Measurements from ENCODE around the gene ARL2BP. TPM values are rescaled to one million over a fixed set of nuclear protein-coding genes. Genes with fewer than 3 reads are reported as not detected.
"Not testable (repeated sequence)": the region's sequence is repeated elsewhere in the genome, so short reads cannot be mapped to it uniquely, and the experiment has no call there.

The ARL2BP gene
- total RNA-seq, 1 donor from 2014 or later: 61.0 TPM

DNA sequence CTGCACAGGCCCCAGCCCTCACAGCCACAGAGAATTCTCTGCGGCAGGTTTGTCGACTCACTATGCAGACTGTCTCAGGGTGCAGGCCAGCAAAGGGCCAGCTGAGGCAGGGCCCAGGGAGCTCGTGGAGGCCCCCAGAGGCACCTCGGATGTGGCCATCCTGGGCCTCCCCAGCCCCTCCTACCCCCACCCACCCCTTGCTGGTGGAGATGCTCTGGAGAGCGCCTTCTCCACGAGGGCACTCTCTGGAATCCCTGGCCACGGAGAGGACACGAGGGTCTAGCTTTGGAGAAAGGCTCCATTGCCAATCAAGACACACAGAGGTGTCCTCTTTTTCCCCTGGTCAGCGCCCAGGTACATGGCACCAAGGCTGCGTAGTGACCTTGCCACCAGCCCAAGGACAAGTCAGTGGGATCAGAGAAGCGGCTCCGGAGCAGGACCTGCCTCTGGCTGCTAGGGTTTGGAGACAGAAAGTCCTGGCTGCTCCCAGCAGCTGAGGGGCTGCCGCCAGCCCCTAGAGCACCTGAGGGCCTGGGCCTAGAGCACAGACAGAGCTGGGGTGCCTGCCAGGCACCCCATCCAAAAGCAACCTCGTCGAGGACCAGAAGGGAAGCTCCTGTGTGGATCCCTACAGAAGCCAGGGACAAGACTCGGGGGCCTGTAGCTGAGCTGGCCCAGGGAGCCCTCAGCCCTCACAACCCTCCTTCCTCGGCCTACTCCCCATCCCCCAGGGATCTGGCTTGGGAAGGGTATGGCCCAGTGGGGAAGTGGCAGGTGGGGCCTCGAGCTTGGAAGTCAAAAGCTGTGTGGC lies 18.7 kb downstream of the ARL2BP start:
- DNase-seq (ENCODE audit: low read depth in 2 of 2): no peak

DNA sequence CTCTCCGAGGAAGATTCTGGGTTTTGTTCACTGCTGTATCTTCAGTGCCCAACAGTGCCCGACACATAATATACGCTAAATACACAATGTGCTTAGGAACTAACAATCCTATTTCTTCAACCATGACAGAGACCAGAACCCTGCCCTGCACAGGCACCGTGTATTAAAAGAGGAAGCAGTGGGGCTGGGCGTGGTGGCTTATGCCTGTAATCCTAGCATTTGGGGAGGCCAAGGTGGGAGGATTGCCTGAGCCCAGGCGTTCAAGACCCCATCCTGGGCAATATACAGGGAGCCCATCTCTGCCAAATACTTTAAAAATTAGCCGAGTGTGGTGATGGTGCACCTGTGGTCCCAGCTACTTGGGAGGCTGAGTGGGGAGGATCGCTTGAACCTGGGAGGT lies 19.3 kb downstream of the ARL2BP start:
- no peak for DNase-seq (ENCODE audit: low read depth in 2 of 2)

DNA sequence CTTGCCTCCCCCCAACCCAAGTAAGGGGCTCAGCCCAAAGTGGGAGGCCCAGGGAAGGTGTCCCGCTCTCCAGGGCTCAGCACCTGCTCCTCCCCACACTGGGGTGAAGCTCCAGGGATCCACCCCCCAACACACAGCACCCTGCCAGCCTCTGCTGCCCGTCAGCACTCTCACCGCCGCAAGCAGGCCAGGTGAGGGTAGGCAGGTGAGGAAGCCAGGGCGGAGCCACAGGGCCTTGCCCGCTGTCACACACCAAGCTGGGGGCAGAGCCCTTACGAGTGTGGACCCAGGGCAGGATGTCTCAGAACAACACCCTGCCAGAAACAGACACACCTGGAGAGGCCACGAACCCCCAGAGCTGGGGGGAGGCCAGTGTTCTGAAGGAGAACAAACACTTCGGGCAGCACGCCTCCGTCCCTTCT lies 19.9 kb downstream of the ARL2BP start:
- DNase-seq (ENCODE audit: low read depth in 2 of 2): no peak

DNA sequence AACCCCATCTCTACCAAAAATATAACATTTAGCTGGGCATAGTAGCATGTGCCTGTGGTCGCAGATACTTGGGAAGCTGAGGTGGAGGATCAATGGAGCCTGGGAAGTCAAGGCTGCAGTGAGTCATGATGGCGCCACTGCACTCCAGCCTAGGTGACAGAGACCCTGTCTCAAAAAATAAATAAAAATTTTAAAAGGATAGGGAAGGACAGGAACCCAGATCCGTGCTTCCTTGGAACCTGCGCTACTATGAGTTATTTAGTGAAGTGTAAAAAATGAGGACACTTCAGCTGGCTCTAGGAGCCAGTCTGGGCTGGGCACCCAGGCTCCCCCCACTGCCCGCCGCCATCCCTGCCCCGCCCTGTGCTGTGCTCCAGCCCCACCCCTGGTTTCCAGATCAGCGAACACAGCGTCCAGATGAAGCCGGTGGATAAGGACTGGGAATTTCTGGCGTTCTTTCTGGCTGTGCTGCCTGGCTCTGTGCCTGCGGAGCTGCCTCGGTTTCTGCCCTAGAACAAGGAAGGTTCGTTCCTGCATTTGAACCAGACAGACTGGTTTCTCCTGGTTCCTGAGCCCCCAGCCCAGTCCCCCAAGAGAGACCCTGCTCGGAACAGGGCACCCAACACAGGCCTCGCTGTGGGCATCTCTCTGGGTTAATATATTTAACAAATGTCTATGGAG lies 20.9 kb downstream of the ARL2BP start:
- peak; percentile 67 to 90 for DNase-seq (ENCODE audit: low read depth in 2 of 2)

DNA sequence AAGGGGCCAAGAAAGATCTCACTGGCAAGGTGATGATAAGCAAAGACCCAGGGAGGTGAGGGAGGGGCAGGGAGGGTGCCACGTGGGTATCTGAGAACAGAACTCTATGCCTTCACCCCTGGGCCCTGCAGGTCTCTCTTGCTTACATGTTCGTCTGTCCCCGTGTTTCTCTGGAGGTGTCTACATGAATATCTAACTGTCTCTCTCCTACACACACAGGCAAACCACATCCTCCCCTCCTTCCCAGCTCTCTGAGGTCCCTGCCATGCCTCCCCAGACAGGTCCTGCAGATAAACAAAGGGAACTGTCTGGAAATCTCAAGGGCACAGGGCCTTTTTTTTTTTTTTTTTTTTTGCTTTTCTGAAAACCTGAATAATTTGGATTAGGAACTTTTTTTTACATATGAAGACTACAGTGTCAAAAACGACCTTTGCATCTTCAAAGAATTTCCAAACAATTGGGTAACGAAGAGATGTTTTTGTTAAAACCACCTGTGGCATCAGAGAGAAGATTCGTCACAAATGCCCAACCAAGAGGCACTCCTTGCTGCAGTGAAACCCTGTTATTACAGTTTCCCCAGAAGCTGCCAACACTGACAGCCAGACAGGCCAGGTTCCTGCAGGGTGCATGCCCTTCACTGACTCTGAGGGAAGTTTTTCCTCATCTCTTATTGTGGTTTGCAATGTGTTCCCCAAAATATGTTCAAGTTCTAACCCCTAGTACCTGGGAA lies 21.6 kb downstream of the ARL2BP start:
- DNase-seq (ENCODE audit: low read depth in 2 of 2): peak in 1 of 2 donors; percentile 30

DNA sequence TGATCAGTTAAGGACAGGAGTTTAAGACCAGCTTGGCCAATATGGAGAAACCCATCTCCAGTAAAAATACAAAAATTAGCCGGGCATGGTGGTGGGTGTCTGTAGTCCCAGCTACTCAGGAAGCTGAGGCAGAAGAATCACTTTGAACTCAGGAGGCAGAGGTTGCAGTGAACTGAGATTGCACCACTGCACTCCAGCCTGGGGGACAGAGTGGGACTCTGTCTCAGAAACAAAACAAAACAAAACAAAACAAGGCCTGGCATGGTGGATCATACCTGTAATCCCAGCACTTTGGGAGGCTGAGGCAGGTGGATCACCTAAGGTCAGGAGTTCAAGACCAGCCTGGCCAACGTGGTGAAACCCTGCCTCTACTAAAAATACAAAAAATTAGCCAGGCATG lies 22.3 kb downstream of the ARL2BP start:
- not testable (repeated sequence) for DNase-seq (ENCODE audit: low read depth in 2 of 2)

DNA sequence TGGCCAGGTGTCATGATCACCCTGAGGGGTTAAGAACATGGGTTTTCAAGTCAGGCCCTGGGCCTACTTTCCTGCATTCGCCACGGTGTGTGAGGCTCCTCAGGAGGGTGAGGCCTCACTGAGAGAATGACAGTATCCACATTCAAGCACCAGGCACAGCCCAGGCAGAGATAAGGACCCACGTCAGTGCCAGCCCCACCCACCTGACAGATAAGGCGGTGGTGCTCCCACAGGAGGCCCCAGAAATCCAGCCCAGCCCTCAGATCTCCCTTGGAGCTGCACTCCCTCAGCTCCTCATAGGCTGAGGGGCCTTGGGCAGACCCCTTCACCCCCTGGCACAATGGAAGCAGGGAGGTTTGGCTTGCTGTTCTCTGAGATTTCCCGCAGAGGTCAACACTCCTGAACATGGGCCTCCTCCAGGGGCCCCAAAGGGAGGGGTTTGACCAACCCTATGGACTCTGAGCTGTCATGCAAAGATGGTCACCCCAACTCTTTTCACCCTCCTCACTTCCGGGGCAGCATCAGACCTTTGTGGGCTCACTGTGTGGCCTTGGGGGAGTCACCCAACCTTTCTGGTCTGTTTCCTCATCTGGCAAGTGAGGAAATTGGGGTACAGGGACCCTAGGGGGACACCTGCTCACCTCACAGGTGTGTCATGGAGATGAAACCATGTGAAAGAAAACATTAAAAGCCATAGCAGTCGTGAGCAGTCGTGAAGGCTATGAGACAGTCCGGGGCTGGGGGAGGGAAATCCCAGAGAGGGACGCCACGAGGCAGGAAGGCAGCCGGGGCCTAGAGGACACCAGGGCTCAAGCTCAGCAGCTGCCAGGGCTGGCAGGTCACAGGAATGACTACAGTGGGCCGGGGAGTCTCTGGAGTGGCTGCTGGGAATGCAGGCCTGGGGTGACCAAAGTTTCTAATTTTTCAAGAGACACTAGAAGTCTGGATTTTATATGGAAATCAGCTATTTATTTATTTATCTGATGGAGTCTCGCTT lies 24.0 kb downstream of the ARL2BP start:
- peak in 1 of 2 donors; percentile 22 for DNase-seq (ENCODE audit: low read depth in 2 of 2)

DNA sequence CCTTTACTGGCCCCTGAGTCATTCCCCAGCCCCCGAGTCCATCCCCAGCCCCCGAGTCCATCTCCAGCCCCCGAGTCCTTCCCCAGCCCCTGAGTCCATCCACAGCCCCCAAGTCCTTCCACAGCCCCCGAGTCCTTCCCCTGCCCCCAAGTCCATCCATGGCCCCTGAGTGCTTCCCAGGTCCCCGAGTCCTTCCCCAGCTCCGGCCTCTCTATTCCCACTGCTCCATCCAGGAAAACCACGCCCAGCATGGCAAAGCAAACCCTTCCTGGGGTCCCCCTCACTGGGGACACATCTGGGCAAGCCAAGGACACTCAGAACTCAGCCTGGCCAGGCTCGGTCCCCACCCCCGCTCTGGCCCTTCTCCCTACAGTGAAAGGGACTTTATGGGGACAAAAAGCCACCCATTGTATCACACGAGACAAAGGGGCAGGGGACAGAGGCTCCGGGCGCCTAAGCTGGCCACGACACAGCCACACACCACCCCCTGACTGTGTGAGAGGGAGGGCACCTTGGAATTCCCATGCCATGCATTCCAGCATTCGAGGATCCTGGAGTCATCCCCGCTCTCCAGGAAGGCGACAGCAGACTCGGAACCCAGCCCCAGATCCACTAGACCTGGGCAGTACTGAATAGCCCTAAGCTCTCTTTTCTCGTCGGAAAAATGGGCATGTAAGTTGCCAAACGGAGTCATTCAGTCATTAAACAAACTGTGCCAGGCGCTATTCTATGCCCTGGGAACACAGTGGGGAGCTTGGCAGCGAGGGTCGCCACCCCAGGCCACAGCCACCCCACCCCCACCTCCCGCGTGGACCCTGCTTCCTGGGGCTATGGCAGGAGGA lies 25.4 kb downstream of the ARL2BP start:
- DNase-seq (ENCODE audit: low read depth in 2 of 2): no peak

DNA sequence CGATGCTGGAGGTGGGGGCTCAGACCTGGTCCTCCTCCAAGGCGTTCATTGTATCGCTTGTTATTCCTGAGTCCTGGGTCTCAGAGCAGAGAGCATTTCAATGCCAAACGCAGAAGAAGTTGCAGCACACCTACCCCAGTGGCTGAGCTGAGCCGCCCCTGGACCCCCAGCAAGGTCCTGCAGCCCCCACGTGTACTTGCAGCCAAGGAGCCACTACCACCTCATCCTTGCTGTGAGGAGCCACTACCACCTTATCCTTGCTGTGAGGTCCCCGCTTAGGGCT lies 25.9 kb downstream of the ARL2BP start:
- DNase-seq (ENCODE audit: low read depth in 2 of 2): no peak

DNA sequence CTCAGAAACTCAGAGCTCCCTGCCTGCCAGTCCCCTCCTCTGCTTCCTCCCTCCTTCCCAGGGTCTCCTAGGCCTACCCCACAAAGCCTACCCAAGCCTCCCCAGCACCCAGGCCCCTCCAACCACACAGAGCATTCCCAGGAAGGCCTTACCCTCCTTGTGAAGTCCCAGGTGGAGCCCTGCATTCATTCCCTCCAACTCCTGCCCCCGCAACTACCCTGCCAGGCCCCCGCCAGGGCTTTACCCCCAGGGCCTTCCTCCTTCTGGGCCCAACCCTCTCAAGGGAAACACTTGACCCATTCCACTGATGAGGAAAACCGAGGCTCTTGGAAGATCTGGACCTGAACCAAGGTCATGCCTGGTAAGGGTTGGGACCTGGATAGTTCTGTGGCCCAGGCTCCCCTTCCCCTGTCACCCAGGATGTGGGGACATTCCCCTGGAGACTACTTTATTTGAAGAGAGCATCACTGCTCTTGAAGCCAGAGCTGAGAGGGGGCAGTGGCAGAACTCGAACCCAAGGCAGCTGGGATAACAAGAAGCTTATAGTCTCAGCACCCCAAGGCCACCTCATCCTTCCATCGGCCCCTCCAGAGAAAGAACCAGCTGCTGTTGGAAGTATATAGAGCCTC lies 26.9 kb downstream of the ARL2BP start:
- DNase-seq (ENCODE audit: low read depth in 2 of 2): no peak

DNA sequence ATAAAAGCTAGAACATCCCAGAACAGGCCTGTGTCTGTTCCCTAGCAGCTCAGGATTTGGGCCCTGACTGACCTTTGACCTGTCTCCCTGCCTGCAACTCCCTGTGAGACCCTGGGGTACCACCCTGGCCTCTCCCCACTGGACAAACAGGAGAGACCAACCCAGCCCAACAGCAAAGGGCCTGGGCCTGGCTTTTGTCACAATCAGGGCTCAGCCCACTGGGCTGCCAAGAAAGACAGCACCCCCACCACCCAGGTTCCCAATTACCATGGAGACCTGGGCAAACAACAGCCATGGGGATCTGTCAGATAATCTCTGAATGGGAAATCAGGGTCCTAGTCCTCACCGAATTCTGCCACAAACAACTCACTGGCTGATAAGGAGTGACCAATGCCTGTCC lies 28.3 kb downstream of the ARL2BP start:
- no peak for DNase-seq (ENCODE audit: low read depth in 2 of 2)

DNA sequence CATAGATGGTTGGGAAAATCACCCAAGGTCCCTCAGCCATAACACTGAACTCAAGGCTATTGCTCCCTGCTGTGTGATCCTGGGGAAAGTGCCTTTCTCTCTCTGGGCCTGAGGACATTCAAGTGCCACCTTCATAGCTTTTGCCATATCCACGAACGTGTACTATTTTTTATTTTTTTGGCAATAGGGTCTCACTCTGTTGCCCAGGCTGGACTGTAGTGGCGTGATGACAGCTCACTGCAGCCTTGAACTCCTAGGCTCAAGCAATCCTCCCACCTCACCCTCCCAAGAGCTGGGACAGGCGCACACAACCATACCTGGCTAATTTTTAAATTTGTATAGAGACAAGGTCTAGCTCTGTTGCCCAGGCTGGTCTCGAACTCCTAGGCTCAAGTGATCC lies 28.8 kb downstream of the ARL2BP start:
- no peak for DNase-seq (ENCODE audit: low read depth in 2 of 2)

DNA sequence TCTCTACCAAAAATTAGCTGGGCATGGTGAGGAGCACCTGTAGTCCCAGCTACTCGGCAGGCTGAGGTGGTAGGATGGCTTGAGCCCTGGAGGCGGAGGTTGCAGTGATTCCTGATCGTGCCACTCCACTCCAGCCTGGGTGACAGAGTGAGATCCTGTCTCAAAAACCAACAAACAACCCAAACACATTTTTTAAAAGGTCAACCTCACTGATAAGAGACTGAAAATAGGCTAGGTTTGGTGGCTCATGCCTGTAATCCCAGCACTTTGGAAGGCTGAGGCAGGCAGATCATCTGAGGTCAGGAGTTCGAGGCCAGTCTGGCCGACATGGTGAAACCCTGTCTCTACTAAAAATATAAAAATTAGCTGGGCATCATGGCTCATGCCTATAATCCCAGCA lies 30.9 kb downstream of the ARL2BP start:
- not testable (repeated sequence) for DNase-seq (ENCODE audit: low read depth in 2 of 2)

DNA sequence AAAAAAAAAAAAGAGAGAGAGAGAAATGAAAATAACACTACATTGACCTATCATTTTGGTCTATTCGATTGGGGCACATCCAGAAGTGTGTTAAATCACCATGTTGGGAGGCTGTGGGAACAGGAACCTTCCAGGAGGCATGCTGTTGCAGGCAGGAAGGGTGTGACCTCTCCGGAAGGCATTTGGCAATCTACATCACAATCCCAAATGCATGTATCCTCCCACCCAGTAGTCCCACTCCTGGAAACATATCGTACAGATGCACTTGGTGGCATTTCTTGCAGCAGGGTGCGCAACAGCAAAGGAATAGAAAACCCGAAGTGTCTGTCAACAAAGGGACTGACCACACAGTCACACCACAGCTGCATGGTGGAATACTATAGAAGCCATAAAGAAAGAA lies 31.5 kb downstream of the ARL2BP start:
- DNase-seq (ENCODE audit: low read depth in 2 of 2): peak; percentile 52 to 60

DNA sequence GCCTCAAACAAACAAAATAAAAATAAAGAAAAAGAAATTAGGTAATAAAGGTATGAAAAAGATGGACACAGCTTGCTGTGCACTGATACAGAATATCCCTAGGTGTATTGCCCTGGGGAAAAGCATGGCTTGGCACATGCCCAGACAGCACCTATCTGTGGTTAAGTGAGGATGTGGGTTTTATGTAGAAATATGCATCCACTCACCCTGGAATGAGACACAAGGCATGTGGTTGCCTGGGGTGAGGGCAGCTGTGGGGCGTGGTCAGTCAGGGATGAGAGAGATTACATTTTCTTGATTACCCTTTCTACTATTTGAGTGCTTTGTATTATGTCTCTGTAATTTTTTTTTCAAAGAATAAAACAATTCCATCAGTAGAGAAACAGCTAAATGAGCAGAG lies 32.5 kb downstream of the ARL2BP start:
- peak in 1 of 2 donors; percentile 36 for DNase-seq (ENCODE audit: low read depth in 2 of 2)

DNA sequence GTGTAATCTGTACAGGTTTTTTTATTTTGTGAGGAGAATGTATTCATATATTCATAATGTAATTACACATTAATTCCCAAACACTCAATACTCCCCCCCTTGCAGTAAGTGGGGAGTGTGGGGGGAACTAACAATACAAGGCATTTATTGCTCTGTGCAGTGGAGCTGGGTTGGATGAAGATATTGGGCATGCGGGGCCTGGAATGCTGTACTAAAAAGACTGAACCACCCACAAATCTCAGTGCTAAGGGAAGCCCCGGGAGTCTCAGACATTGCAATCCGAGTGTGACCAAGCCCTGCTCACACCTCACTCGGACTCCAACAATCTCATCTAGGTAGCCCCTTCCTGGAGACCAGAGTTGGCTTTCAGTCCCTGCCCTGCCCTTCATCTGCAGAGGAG lies 33.4 kb downstream of the ARL2BP start:
- no peak for DNase-seq (ENCODE audit: low read depth in 2 of 2)

DNA sequence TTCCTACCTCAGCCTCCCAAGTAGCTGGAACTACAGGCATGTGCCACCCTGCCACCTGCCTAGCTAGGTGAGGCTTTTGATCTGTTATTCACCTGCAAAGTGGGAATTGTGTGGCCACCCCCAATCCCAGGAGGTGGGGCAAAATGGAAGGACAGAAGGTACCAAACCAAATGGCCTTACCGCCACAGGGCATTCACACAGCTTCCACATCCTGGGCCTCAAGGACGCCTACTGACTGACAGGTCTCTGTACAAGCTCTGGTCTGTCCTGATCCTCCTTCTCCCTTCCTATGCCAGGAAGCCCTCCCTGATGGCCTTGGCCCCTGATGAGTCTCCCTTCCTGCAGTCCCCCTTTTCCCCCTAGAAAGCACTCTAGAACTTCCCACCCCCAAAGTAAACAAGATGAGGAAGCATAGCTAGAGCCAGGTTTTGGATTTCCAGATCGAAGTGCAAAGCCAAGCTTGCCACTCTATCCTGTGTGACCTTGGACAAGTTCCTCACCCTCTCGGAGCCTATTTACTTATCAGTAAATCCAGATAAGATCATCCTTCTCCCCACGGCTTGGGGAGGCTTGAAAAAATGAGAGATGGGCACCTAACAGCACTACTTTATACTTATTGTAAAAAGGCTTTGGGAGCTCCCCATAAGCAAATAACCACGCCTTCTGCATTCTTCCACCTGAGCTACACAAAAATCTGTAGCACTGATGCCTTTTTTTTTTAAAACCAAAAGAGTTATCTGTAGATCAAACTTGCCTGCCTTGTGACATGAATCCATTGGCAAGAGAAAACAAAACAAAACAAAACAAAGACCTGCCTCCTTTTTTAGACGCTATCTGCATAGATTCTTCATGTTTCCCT lies 35.0 kb downstream of the ARL2BP start:
- peak in 1 of 2 donors; percentile 64 for DNase-seq (ENCODE audit: low read depth in 2 of 2)

DNA sequence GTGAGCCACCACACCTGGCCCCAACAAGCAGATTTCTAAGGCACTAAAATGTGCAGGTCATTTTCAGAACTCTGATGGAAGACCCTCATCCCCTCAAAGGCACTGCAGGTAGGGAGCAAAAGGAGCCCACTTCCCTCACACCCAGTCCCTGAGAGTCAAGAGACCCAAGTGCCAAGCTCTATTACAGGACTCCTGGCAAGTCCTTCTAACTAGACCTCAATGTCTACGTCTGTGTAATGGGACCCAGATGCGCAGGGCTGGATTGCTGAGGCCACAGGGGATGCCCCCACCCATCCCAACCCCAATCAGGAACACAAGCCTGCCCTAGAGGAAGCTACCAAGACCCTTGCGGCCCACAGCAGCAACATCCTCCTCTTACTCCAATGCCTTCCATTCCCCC lies 36.7 kb downstream of the ARL2BP start:
- DNase-seq (ENCODE audit: low read depth in 2 of 2): no peak
